Right lung (tissue), 5 donors: ENCODE results near the gene DUSP5. TPM values are rescaled to one million over a fixed set of nuclear protein-coding genes. Genes with fewer than 3 reads are reported as not detected.
"Not testable (repeated sequence)": the region's sequence is repeated elsewhere in the genome, so short reads cannot be mapped to it uniquely, and the experiment has no call there.

Experiments used
- DNase-seq, 2 donors: peaks; one replicate each; pipeline ENCODE4 v3.0.0-alpha.2; 2013
- polyA plus RNA-seq, 5 donors: library from polyadenylated mRNA; unstranded; fragments of 120-200 nt; gene quantifications; one replicate each; pipeline versions ENCODE4 v1.2.1 to v1.2.3, GENCODE V29; 2013; ENCODE audit warnings: inconsistent platforms in 1 of 5, low replicate concordance in 1 of 5; ENCODE audit not compliant: insufficient read length in 5 of 5, insufficient read depth in 1 of 5

Gene DUSP5
- polyA plus RNA-seq, 5 donors: 9.9 to 19.8 (median 16.7) TPM

DNA sequence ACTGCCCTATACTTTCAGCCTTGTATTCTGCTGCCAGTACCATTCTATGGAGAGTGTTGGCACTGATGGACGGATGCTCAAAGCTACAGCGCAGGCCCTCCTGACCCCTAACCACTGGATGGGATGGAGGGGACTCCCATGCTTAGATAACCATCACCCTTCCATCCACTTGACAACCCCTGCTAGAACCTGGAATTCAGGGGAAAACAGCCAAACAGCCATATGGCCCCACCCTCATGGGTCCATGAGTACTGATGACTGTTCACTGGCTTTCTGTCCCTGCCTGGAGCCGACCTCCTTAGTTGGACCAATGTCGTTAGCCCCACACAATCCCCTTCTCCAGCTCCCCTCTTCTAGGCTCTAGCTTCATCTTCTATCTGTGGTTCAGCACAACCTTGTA, 16.2 kb downstream of the DUSP5 start:
- no peak for DNase-seq

DNA sequence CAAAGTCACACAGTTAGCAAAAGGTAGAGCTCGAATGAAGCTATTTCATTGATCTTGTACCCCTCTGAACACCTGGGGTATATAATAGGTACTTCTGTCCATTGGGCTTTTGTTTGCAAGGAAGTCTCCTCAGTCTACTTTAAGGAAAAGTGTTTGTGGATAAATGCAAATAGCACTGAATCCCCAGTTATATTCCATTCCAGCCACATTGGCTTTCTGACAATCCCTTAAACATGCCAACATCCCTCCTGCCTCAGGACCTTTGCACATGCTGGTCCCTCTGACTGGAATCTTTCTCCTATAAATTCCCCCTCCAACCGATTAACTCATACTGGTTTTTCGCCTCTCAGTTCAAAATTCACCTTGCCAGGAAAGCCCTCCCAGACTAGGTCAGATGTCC, 17.1 kb downstream of the DUSP5 start:
- DNase-seq: no peak

DNA sequence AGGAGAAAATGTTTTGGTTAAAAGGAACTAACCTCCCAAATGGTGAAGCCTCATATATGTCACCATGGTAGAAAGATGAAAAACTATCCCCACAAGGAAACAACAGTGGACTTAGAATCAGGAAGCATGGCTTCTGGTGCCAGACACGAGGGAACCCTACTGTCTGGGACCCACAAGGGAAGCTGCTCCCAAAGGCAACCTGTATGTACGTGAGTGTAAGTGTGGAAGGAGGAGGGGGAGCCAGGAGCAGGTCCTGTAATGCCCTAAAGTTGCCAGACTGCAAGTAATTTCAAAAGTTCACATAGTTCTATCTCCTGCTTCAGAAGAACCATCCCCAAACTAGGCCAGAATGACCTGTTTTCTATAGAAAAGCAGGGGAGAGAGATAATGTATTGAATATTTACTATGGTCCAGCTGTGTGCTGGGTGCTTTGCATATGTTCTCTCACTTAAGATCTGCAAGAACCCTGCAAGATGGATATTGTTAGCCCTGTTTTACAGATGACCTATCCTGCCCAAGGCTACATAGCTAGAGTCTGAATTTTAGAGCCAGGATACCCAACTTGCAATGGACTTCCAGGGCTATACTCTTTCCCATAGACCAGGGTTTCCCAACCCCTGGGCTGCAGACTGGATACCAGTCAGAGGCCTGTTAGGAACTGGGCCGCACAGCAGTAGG, 19.2 kb downstream of the DUSP5 start:
- DNase-seq: no peak

DNA sequence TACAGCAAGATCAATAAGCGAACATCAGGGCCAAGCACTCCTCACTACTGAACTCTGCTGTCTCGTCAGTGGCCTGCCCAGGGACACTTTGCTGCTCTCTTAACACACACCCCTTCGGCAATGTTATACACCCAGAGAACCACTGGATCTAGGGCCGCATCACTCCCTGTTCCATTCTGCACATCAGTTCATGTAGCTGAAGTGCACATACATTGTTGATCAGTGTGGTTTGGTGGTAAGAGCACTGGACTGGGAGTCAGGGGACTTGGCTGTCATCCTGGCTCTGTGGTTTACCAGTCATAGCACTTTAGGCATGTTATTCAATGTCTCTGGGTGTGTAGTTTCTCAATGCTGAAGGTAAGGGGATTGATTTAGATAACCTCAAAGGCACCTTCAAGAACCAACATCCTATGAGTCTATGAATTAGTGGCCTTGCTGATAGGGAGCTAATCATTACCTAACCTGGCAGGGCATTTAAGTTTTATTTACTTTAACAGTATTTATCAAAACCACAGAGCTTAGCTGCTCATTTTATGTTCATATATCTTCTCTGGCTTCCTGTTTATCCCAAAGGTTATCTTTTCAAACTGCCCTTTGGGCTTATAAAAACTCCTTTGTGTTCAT, 24.8 kb downstream of the DUSP5 start:
- DNase-seq: no peak

DNA sequence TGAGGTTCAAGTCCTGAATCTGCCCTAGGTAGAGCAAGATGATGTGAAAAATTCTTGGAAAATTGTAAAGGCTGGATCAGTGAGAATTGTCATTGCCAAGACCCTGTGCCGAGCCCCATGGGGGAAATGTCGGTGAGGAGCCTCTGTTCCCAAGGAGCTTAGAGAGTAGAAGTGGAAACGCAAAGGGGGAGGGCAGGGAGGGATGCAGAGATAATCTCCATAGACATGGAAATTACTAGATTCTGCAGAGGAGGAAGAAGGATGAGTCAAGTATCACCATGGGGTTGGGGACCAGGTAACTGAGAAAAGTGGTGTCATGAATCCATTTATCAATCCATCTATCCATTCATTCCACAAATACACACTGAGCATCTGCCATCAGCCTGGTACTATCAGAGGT, 26.0 kb downstream of the DUSP5 start:
- no peak for DNase-seq

DNA sequence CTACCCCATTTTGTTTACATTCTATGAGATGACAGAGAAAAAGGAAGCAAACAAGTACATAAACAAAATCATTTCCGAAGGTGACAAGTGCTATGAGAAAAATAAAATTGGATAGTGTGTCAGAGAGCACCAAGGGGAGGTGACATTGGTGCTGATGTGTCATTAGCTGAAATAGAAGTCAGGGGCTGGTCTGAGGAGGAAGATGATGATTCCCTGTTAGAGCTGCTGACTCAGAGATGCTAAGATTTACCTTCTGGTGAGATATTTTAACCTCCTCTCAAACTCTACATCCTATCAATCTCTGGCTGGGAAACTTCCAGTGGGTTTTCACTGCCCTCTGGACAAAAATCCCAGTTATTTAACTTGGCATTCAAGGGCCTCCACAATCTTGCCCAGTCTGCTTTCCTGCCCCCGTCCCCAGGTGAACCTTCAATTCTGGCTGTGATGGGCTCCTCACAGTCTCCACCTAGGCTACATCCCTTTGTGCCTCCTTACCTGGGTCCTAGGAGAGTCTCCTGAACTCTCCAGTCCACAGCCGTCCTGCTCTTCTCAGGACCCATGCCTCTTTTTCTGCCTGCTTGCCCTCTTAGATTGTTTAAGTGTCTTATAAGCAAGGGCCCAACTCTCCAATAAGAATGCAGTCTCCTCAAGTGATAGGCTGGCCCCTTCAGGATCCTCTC, 26.6 kb downstream of the DUSP5 start:
- DNase-seq: no peak

DNA sequence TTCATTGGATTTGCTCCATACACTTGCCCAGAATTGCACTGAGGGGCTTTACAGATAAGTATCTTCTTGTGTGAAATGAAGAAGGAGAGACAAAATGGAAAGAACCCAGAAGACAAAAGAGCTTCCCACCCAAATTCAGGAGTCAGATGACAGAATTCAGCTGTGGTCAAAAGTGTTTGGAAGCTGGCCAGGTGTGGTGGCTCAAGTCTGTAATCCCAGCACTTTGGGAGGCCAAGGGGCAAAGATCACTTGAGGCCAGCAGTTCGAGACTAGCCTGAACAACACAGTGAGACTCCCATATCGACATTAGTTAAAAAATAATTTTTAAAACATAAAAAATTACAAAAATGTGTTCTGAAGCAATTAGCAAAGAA, 27.1 kb downstream of the DUSP5 start:
- no peak for DNase-seq

DNA sequence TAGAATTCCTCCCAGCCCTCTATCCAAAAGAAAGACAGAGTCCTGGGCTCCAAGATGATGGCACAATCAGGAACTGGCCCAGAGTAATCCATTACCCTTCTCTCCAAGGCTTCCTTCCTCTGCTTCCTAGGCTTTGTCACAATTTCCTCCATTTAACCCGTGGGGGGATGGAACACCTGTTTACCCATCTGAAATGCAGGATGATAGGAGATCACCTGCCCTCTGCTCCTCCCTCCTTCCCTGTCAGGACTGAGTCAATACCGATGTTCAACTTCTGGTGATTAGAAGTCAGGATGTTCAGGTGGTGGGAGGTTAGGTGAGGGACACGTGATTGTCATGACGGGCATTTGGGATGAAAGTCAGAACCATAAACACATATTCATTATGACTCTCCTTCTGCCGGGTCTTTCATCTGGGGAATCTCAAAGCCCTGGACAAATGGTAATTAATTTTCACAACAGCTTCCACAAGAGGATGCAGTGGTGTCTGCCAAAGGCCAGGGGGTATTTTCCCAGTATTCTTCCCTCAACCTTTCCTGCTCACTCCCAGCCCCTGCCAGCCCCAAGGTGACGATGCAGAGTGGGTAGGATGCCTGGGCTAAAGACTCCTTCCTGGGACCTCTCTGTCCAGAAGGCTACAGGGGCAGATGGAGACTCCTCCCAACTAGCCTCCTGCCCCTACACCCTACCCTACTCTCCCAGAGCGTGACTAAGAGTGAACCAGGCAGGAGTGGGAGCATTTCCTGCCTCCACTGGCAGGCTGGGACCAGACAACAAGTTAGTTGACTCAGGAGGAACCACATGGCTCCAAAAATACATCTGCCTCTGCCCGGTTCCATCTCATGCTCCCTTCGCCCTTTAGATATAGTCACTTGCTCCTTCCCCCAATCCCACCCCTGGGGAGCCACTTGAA, 27.9 kb downstream of the DUSP5 start:
- no peak for DNase-seq

DNA sequence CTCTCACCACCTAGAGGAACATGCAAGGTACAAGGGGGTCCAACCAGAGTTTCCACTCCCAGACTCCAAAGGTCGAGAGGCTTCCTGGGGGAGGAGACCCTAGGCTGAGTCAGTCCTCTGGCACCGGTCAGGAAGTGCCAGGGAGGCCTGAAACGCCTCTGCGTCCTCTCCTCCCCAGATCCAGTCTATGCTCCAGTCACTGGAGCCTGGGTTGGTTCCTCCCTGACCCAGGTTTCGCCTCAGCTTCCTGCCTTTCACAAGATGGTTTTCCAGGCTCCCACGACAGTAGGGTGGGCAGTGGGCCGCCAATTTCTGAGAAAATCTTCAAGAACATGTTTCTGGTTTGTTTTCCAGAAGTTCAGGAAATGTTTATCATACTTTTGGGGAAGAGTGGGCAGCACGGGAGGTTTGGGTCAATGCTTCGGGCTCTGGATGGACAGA, 30.0 kb downstream of the DUSP5 start:
- DNase-seq: no peak

DNA sequence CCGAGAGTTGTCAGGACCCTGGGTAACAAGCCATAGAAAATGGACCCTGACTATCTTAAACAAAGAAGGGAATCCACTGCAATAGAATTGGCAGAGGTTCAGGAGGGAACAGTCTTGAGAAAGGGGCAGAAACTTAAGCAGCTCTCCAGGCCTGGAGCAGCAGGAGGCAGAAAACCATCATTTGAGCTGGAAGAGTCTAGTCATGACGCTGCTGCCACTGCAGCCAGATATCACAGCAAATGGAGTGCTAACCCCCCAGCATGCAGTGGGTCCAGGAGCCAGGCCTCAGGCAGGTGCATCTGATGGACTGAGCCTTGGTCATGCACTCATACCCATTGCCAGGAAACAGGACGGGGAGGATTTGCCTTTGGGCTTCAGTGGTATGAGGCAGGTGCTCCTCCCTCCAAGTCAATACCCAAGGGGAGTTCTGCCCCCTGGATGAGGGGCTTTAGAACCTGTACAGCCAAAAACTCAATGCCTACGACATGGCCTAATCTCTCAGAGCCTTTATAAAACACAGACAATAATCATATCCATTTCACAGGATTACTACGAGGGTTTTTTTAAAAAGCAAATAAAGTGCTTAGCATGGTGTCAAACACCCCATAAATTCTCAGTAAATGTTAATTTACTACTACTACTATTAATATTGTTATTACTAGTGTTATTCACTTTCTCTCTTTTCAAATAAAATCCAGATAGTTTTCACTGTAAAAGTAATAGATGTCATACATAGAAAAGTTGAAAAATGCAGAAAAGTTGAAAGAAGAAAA, 30.7 kb downstream of the DUSP5 start:
- no peak for DNase-seq

DNA sequence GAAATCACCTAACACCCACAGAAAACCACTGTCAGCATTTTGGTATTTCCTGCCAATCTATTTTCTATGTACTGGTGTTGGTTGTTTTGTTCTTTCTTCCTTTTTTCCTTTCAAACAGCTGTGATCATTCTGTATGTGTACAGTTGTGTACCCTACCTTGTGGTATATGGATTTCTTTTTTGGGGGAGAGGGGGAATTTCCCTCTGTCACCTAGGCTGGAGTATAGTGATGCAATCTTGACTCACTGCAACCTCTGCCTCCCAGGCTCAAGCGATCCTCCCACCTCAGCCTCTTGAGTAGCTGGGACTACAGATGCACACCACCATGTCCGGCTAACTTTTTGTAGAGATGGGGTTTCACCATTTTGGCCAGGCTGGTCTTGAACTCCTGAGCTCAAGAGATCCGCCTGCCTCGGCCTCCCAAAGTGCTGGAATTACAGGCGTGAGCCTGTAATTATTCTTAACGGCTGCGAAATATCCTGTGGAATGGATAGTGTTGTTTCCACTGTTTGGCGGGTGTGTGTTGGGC, 31.4 kb downstream of the DUSP5 start:
- DNase-seq: not testable (repeated sequence)

DNA sequence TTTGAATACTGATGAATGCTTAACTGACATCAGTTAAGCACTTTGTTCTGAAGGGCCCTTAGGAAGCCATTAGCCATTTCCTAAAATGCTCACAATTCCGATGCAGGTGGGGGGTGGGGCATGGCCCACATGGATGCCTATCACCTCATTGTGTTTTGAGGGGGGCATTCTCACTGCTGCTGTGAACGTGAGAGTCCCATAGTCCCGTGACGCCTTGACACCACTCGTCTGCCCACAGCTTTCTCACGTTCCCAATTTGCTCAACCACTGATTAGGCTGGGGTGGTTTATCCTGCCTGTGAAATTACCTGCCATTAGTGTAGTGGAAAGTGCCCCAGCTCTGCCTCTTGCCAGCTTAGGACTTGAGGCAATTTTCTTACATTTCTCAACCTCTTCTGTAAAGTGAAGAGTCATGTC, 31.9 kb downstream of the DUSP5 start:
- DNase-seq: no peak

DNA sequence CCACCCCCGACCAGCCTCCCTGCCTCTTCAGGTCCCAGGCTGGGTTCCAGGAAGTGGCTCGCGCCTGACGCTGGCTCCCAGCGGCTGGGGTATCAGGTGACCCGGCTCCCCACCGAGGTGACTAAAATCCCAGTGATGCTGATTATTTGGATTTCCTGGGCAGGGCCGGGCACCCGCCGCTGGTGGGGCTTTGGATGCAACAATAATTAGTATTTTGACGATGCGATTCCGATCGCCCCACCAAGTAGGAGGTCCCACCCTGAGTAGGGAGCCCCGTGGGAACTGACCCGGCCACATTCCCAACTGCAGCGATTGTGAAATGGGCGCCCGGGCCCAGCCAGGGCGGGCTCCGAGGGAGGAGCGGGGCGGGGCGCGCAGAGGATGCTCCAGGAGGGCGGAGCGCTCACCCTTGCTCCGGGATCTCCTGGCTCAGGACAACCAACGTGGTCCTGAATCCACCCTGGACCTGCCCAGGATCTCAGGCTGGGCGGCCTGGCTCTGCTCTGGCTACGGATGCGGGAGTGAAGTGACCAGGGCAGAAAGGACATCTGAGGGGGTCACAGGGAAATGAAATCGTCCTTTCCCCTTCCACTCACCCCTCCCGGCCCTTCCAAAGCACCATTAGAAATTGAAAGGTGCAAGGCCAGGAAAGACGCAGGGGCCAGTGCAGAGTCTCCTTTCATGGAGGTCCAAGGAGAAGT, 32.6 kb downstream of the DUSP5 start:
- peak in 1 of 2 donors; percentile 41 for DNase-seq

DNA sequence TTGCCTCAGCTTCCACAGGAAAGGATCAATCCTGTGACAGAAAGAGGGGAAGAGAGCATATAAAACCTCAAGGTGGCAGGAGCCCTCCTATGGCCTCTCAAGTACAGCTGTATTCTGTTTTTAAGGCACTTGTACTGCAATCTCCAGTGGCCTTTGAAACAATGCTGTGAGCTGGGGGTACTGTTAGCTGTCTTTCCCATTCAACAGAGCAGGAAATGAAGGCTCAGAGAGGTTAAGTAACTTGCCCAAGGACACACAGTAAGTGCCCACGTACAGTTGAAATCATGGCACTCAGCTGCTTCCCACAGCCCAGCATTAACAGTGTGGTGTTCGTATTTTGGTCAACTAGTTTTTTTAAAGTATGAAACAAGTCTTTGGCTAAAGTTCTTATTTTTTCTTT, 34.0 kb downstream of the DUSP5 start:
- no peak for DNase-seq

DNA sequence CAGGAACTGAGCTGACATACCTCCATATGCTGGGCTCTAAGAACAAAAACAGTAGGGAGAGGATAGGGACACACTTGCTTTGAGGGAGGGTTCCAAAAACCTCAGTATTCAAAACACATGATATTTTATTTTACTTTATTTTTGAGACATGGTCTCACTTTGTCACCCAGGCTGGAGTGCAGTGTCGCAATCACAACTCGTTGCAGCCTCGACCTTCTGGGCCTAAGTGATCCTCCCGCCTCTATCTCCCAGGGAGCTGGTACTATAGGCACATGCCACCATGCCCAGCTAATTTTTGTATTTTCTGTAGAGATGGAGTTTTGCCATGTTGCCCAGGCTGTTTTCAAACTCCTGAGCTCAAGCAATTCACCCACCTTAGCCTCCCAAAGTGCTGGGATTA, 34.9 kb downstream of the DUSP5 start:
- not testable (repeated sequence) for DNase-seq

DNA sequence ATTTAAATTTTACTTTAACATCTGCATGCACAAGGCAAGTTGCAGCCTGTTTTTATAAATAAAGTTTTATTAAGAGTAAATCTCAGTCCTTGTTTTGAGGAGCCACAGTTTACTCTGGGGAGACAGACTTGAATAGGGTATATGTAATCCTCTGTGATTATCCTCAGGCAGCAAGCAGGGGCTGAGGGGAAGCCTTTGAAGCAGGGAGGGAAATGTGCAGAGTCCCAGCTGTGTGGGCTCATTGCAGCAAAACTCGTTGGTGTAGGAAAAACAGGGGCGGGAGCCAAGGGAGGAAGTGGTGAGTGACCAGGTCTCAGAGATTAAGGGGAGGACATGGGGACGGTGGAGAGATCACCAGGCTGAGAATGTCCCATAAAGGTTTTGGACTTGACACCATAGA, 35.4 kb downstream of the DUSP5 start:
- DNase-seq: no peak

DNA sequence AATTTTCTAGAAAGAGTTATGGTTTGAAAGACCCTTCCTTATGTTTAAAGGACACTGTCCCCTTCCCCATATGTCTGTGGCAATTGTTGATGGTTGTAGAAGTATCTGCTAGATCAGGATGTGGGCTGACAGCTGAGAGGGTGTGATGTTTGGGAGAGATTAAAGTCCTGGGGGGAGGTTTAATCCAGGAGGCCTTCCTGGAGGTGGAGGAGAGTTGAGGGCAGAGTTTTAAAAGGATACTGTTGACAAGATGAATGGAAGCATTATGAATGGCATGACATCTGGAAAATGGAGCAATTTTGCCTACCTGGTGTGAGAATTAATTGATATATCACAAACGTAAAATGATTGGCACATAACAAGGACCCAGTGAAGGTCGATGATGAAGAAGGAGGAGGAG, 36.9 kb downstream of the DUSP5 start:
- no peak for DNase-seq

DNA sequence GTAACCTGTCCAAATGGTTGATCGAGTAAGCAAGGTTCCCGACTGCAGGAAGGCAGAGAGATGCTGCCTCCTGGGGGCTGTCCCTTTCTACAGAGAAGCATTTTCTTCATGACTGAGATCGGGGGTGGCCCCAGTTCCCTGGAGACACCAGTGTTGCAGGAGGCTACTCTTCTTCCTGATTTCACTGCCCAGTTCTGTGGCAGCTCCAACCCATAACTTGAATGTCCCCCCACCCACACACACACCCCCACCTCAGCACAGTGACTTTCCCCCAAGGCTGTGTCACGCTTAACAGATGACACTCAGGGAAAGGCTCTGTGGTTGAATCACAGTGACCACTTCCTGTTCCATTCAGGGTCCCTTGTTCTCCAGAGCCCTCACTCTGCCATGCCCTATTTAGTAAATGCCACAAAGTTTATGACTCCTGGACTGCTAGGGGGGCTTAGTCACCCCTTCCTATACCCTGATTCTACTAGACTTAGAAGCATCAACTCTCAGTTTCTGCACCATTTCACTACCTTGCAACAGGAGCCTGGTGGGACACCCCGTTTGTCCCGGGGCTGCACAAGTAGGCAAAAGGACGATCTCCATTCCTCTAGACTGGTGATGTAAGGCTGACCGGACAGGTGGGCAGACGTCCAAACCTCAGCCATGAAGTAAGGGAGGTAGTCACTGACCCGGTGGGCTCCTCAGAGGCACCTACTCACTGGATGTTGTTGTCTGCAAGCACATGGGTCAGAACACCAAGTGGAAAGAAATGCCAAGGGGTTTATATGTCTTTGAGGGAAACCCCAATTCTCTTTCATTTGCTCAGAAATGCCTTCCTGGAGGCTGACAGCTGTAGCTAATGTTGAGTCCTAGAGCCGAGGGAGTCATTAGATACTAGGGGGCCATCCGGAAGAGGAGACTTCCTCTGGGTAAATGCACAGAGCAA, 38.5 kb downstream of the DUSP5 start:
- DNase-seq: no peak

DNA sequence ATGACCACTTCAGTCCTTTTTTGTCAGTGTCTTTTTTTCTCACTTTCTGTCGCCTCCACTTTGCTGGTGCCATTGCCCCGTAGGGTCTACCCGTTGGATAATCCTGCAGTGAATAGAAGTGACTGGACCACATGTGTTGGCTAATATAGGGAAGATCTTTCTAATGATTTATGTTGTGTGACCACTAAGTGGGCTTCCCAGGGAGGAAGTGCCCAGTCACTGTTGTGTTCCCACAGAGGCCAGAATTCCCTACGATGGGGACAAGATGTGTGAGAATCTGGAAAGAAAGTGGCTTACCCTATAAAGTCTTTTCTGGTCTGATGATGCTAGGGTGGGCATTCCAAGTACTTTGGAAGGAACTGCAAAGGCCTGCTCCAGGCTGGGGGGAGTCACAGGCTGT, 41.4 kb downstream of the DUSP5 start:
- DNase-seq: no peak
